ENCODE data around the gene CAAP1.
A peak's percentile ranks its signal among the peaks of the same experiment; 100 is the strongest.
"Not testable (repeated sequence)": the region's sequence is repeated elsewhere in the genome, so short reads cannot be mapped to it uniquely, and the experiment has no call there.

The CAAP1 gene

GRCh38 chr9:26892251-26893029, at the start of gene CAAP1:
CAAP1 (minus strand) TSS chr9:26892802; CDS start chr9:26892715, 87 bp downstream.
- DNase-seq: peak; percentile 73

- DNase-seq: no peak
These were observed 48.2 kb upstream of the CAAP1 start for GRCh38 chr9:26940779-26941178.

- no peak for DNase-seq
These were observed 47.5 kb upstream of the CAAP1 start for GRCh38 chr9:26939955-26940711.

- DNase-seq: no peak
These were observed 45.3 kb upstream of the CAAP1 start for GRCh38 chr9:26937816-26938371.

GRCh38 chr9:26935847-26936246, 43.2 kb upstream of the CAAP1 start:
- DNase-seq: no peak

GRCh38 chr9:26928902-26929495, 36.4 kb upstream of the CAAP1 start:
- DNase-seq: no peak

GRCh38 chr9:26925609-26926008, 33.0 kb upstream of the CAAP1 start:
- DNase-seq: no peak

GRCh38 chr9:26919698-26920097, 27.1 kb upstream of the CAAP1 start:
- DNase-seq: no peak

GRCh38 chr9:26913138-26913668, 20.6 kb upstream of the CAAP1 start:
- DNase-seq: no peak

- DNase-seq: no peak
These were observed 12.1 kb upstream of the CAAP1 start for GRCh38 chr9:26904671-26905070.

GRCh38 chr9:26904070-26904469, 11.5 kb upstream of the CAAP1 start:
- no peak for DNase-seq

- no peak for DNase-seq
These were observed 551 bp upstream of the CAAP1 start for GRCh38 chr9:26893030-26893676.

- DNase-seq: no peak
These were observed 876 bp downstream of the CAAP1 start for GRCh38 chr9:26891726-26892125.

- DNase-seq: no peak
These were observed 4.3 kb downstream of the CAAP1 start for GRCh38 chr9:26888271-26888670.

- DNase-seq: no peak
These were observed 10.4 kb downstream of the CAAP1 start for GRCh38 chr9:26882154-26882553.

GRCh38 chr9:26880262-26880661, 12.3 kb downstream of the CAAP1 start:
- DNase-seq: no peak

- DNase-seq: not testable (repeated sequence)
These were observed 17.4 kb downstream of the CAAP1 start for GRCh38 chr9:26875155-26875554.

GRCh38 chr9:26870292-26870691, 22.3 kb downstream of the CAAP1 start:
- no peak for DNase-seq

- no peak for DNase-seq
These were observed 29.5 kb downstream of the CAAP1 start for GRCh38 chr9:26863074-26863473.

GRCh38 chr9:26856413-26857032, 36.1 kb downstream of the CAAP1 start:
- peak; percentile 4 for DNase-seq

GRCh38 chr9:26850995-26851394, 41.6 kb downstream of the CAAP1 start:
- DNase-seq: no peak

GRCh38 chr9:26833792-26834191, 58.8 kb downstream of the CAAP1 start:
- DNase-seq: no peak
